H1 (cell line): ENCODE data around the gene ENOX2. TPM values are rescaled to one million over a fixed set of nuclear protein-coding genes. Genes with fewer than 3 reads are reported as not detected.

Source experiments
- JUN ChIP-seq: IDR thresholded peaks from 2 replicates; pipeline ENCODE4 v1.6.1; 2011; ENCODE audit warnings: low read depth, mild to moderate bottlenecking, improper control_type of control experiment, low read length
- NANOG ChIP-seq: IDR thresholded peaks from 2 replicates; pipeline ENCODE4 v1.6.1; 2011; ENCODE audit warnings: low read length, low read depth, mild to moderate bottlenecking, inconsistent platforms; ENCODE audit not compliant: insufficient read depth, poor library complexity, severe bottlenecking
- YY1 ChIP-seq: IDR thresholded peaks from 2 replicates; pipeline ENCODE4 v1.6.1; 2011; ENCODE audit warnings: low read depth, mild to moderate bottlenecking, low read length
- polyA plus RNA-seq, 7 experiments: library from polyadenylated mRNA; depleted of rRNA in 3 of 7; stranded (reverse) in 5 of 7; unstranded in 2 of 7; fragments of >200 nt in 5 of 7; fragments of 200-250 nt in 2 of 7; gene quantifications; 1 replicate in 5 of 7; 2 replicates in 1 of 7; 4 replicates in 1 of 7; pipeline versions ENCODE4 v1.2.1 to v1.2.3, GENCODE V29; 2011 to 2013; ENCODE audit warnings: missing spikeins in 2 of 7, mixed read lengths in 2 of 7
- total RNA-seq: library from RNA; stranded (reverse); fragmentation: NEBNext Ultra II Directional; extraction: Animal tissue kit (Norgen Biotek cat#: 25700); gene quantifications from 2 replicates; pipeline ENCODE4 v1.2.1, GENCODE V29; 2021

The ENOX2 gene
- total and polyA plus RNA-seq, 2 of the 8 experiments (the other 6 are each of a cell fraction or from before 2014, with no cell fraction given): 4.5 to 12.3 TPM

GRCh38 chrX:130741584-130741983 lies 161.4 kb downstream of the ENOX2 start (continued):
- TF ChIP-seq NANOG: no peak
- no peak for TF ChIP-seq JUN
- TF ChIP-seq YY1: no peak
